Epithelial cell of proximal tubule (primary cell): Measurements from ENCODE around the gene HCRTR1. TPM values are rescaled to one million over a fixed set of nuclear protein-coding genes. Genes with fewer than 3 reads are reported as not detected.

Source experiments
- DNase-seq: peaks from one replicate; pipeline ENCODE4 v3.0.0-alpha.2; 2011; ENCODE audit warnings: low read depth
- H3K4me3 ChIP-seq: 2 replicates; pipeline ENCODE4 v1.5.1; 2011; ENCODE audit warnings: low read depth, mild to moderate bottlenecking, low read length
- CTCF ChIP-seq: conservative IDR thresholded peaks from 2 replicates; pipeline ENCODE4 v1.5.1; 2012; ENCODE audit warnings: low read depth, mild to moderate bottlenecking, low read length
- total RNA-seq: library from RNA; depleted of rRNA; stranded (reverse); fragments of >200 nt; gene quantifications from 2 replicates; pipeline ENCODE4 v1.2.3, GENCODE V29; 2015

HCRTR1 gene
- total RNA-seq, 1 donor from 2014 or later: not detected

GRCh38 chr1:31587720-31588423 lies 29.6 kb upstream of the HCRTR1 start:
- no peak overlapping the region for H3K4me3 ChIP-seq
- DNase-seq: no peak
- TF ChIP-seq CTCF: peak; percentile 80

- DNase-seq: no peak
Observed at GRCh38 chr1:31588751-31589515, 28.6 kb upstream of the HCRTR1 start.

GRCh38 chr1:31591425-31592093 lies 25.9 kb upstream of the HCRTR1 start:
- H3K4me3 ChIP-seq: no peak overlapping the region
- peak; percentile 79 for DNase-seq
- TF ChIP-seq CTCF: no peak

More at GRCh38 chr1:31588751-31589515, 28.6 kb upstream of the HCRTR1 start:
- TF ChIP-seq CTCF: no peak
- peak overlapping the region; percentile 14 for H3K4me3 ChIP-seq

GRCh38 chr1:31592132-31592531 lies 25.4 kb upstream of the HCRTR1 start:
- H3K4me3 ChIP-seq: no peak overlapping the region
- no peak for DNase-seq
- TF ChIP-seq CTCF: no peak

- no peak for DNase-seq
- no peak for TF ChIP-seq CTCF
- H3K4me3 ChIP-seq: no peak overlapping the region
Observed at GRCh38 chr1:31593136-31593665, 24.3 kb upstream of the HCRTR1 start.

- TF ChIP-seq CTCF: peak; percentile 96
- H3K4me3 ChIP-seq: no peak overlapping the region
- DNase-seq: no peak
Observed at GRCh38 chr1:31593770-31594632, 23.5 kb upstream of the HCRTR1 start.
